HG03064 (cell line): ENCODE measurements around the gene STK4.
"Not testable (repeated sequence)": the region's sequence is repeated elsewhere in the genome, so short reads cannot be mapped to it uniquely, and the experiment has no call there.

Source experiments
- ATAC-seq: cut with Tn5 transposase; IDR thresholded peaks from one replicate; pipeline ENCODE4 v1.9.1; 2021; ENCODE audit warnings: low read depth; ENCODE audit not compliant: unreplicated experiment

Gene STK4

GRCh38 chr20:45051204-45052060, 85.1 kb downstream of the STK4 start:
- ATAC-seq: no peak

GRCh38 chr20:45052698-45053429, 86.6 kb downstream of the STK4 start:
- ATAC-seq: no peak

GRCh38 chr20:45053430-45054351, 87.4 kb downstream of the STK4 start:
- ATAC-seq: no peak

GRCh38 chr20:45055056-45055455, 88.7 kb downstream of the STK4 start:
- no peak for ATAC-seq

- ATAC-seq: no peak
Observed at GRCh38 chr20:45056473-45057173, 90.3 kb downstream of the STK4 start.

- no peak for ATAC-seq
Observed at GRCh38 chr20:45058168-45058850, 92.0 kb downstream of the STK4 start.

GRCh38 chr20:45059022-45059728, 92.9 kb downstream of the STK4 start:
- ATAC-seq: no peak

GRCh38 chr20:45060294-45060693, 94.0 kb downstream of the STK4 start:
- no peak for ATAC-seq

- no peak for ATAC-seq
Observed at GRCh38 chr20:45061244-45061643, 94.9 kb downstream of the STK4 start.

GRCh38 chr20:45063107-45063506, 96.8 kb downstream of the STK4 start:
- ATAC-seq: not testable (repeated sequence)

- no peak for ATAC-seq
Observed at GRCh38 chr20:45064812-45065211, 98.5 kb downstream of the STK4 start.

GRCh38 chr20:45066372-45066771, 100.1 kb downstream of the STK4 start:
- ATAC-seq: no peak

- ATAC-seq: no peak
Observed at GRCh38 chr20:45067087-45067486, 100.8 kb downstream of the STK4 start.

- ATAC-seq: no peak
Observed at GRCh38 chr20:45067558-45067957, 101.2 kb downstream of the STK4 start.

GRCh38 chr20:45069261-45069660, 102.9 kb downstream of the STK4 start:
- ATAC-seq: no peak

- no peak for ATAC-seq
Observed at GRCh38 chr20:45070932-45071632, 104.8 kb downstream of the STK4 start.

- no peak for ATAC-seq
Observed at GRCh38 chr20:45072066-45072465, 105.8 kb downstream of the STK4 start.

- no peak for ATAC-seq
Observed at GRCh38 chr20:45073221-45073620, 106.9 kb downstream of the STK4 start.
